B cell (primary cell): ENCODE data around the gene NEK6. TPM values are rescaled to one million over a fixed set of nuclear protein-coding genes. Genes with fewer than 3 reads are reported as not detected.

Source experiments
- ATAC-seq: fragments of 200-7000 bp; cut with Tn5 transposase; one replicate; pipeline ENCODE4 v1.10.0; 2021; ENCODE audit warnings: low read depth, mild to moderate bottlenecking, moderate number of reproducible peaks, moderate library complexity
- CTCF ChIA-PET: fragments of 350-600 bp; sonication (Branson Sonifier 250); formaldehyde crosslinking; loops from one replicate; lab custom pipeline; 2021; ENCODE audit warnings: antibody characterized with exemption, inconsistent platforms; lab: Charles Lee
- POLR2A ChIA-PET: fragments of 350-600 bp; sonication (Branson Sonifier 250); formaldehyde crosslinking; loops from one replicate; lab custom pipeline; 2021; ENCODE audit warnings: antibody characterized with exemption; lab: Charles Lee
- DNase-seq: peaks from one replicate; pipeline ENCODE4 v3.0.0; 2013
- H2AFZ ChIP-seq: 2 replicates; pipeline ENCODE4 v1.6.1; 2012; ENCODE audit warnings: mild to moderate bottlenecking, low read depth, low read length; ENCODE audit not compliant: insufficient read depth, poor library complexity, severe bottlenecking
- H3K27ac ChIP-seq, 2 donors: 1 replicate in 1 of 2; 2 replicates in 1 of 2; pipeline ENCODE4 v1.5.1; 2012 to 2013; ENCODE audit warnings: low read length in 2 of 2, mild to moderate bottlenecking in 2 of 2, moderate library complexity in 1 of 2
- H3K27me3 ChIP-seq, 4 experiments: fragments of 200-600 bp in 1 of 4; sonication (generic) in 1 of 4; replicated peaks in 1 of 4; 1 replicate in 2 of 4; 2 replicates in 2 of 4; pipeline versions ENCODE4 v1.6.1 to v1.7.0; 2013 to 2016; ENCODE audit warnings: low read length in 3 of 4, mild to moderate bottlenecking in 2 of 4, mixed read lengths in 1 of 4, moderate library complexity in 1 of 4; ENCODE audit not compliant: insufficient read depth in 4 of 4, control insufficient read depth in 3 of 4; ENCODE audit errors: control extremely low read depth in 1 of 4
- H3K36me3 ChIP-seq, 2 experiments: replicated peaks in 1 of 2; 1 replicate in 1 of 2; 2 replicates in 1 of 2; pipeline versions ENCODE4 v1.6.1 to v1.7.1; 2013; ENCODE audit warnings: low read length in 1 of 2; ENCODE audit not compliant: insufficient read depth in 2 of 2, control insufficient read depth in 1 of 2; ENCODE audit errors: control extremely low read depth in 1 of 2, extremely low read depth in 1 of 2
- H3K4me1 ChIP-seq, 2 donors: fragments of 200-600 bp in 1 of 2; sonication (generic) in 1 of 2; 1 replicate in 1 of 2; 2 replicates in 1 of 2; pipeline versions ENCODE4 v1.5.1 to v1.6.1; 2013 to 2017; ENCODE audit warnings: low read length in 2 of 2; ENCODE audit not compliant: control insufficient read depth in 2 of 2, insufficient read depth in 2 of 2
- H3K4me2 ChIP-seq: replicated peaks from 2 replicates; pipeline ENCODE3; 2012; ENCODE audit warnings: mild to moderate bottlenecking, low read depth, low read length; ENCODE audit not compliant: poor library complexity, severe bottlenecking
- H3K4me3 ChIP-seq, 5 experiments: fragments of 200-600 bp in 1 of 5; sonication (generic) in 1 of 5; 1 replicate in 3 of 5; 2 replicates in 2 of 5; pipeline versions ENCODE4 v1.5.1 to v1.7.0; 2011 to 2016; ENCODE audit warnings: low read length in 4 of 5, mild to moderate bottlenecking in 4 of 5, low read depth in 2 of 5, control low read depth in 1 of 5, moderate library complexity in 1 of 5; ENCODE audit not compliant: insufficient read depth in 1 of 5; ENCODE audit errors: control extremely low read depth in 1 of 5, extremely low read depth in 1 of 5
- H3K79me2 ChIP-seq: fragments of 200-600 bp; sonication (generic); one replicate; pipeline ENCODE4 v1.6.0; 2016; ENCODE audit warnings: low read length; ENCODE audit not compliant: control insufficient read depth, insufficient read depth
- H3K9ac ChIP-seq: fragments of 200-600 bp; sonication (generic); 2 replicates; pipeline ENCODE4 v1.6.1; 2017; ENCODE audit warnings: mild to moderate bottlenecking, low read length, moderate library complexity
- H3K9me3 ChIP-seq, 3 donors: one replicate each; pipeline versions ENCODE4 v1.6.1 to v1.7.1; 2013; ENCODE audit warnings: low read length in 2 of 3; ENCODE audit not compliant: control insufficient read depth in 2 of 3, insufficient read depth in 1 of 3; ENCODE audit errors: control extremely low read depth in 1 of 3
- H4K20me1 ChIP-seq: 2 replicates; pipeline ENCODE4 v1.6.0; 2012; ENCODE audit warnings: mild to moderate bottlenecking, low read length; ENCODE audit not compliant: insufficient read depth, control insufficient read depth, poor library complexity, severe bottlenecking
- H3K27ac Mint-ChIP-seq: one replicate; pipeline ENCODE4 v1.8.0; 2021; ENCODE audit warnings: mixed read lengths
- H3K27me3 Mint-ChIP-seq: one replicate; pipeline ENCODE4 v1.8.0; 2021; ENCODE audit warnings: mixed read lengths
- H3K4me1 Mint-ChIP-seq: one replicate; pipeline ENCODE4 v1.8.0; 2021; ENCODE audit warnings: mixed read lengths
- H3K4me3 Mint-ChIP-seq: one replicate; pipeline ENCODE4 v1.8.0; 2021; ENCODE audit warnings: mixed read lengths
- H3K9me3 Mint-ChIP-seq: one replicate; pipeline ENCODE4 v1.8.0; 2022; ENCODE audit warnings: mixed read lengths; ENCODE audit not compliant: insufficient read depth
- EZH2 ChIP-seq: IDR thresholded peaks from 2 replicates; pipeline ENCODE4 v1.6.1; 2012; ENCODE audit warnings: borderline replicate concordance, low read depth, mild to moderate bottlenecking, moderate library complexity, low read length; ENCODE audit not compliant: insufficient read depth, poor library complexity, severe bottlenecking
- WGBS: methylation state at CpG from one replicate; pipeline ENCODE4 v1.1.5; 2013; ENCODE audit warnings: missing lambda C conversion rate; ENCODE audit not compliant: insufficient coverage; 5-methylcytosine and 5-hydroxymethylcytosine counted together
- intact Hi-C: fragments of 100-400 bp; cut with micrococcal nuclease; formaldehyde crosslinking; loops from one replicate; pipeline ENCODE4 v1.10.0; 2022
- polyA plus RNA-seq: library from polyadenylated mRNA; depleted of rRNA; stranded (reverse); fragments of >200 nt; gene quantifications from 2 replicates; pipeline ENCODE4 v1.2.3, GENCODE V29; 2012
- total RNA-seq, 2 donors: library from RNA; stranded (reverse); fragments of 120-200 nt in 1 of 2; gene quantifications; 1 replicate in 1 of 2; 2 replicates in 1 of 2; pipeline versions ENCODE4 v1.2.3 to v1.2.4, GENCODE V29; 2013 to 2022
- TF ChIP-seq, protein P1 (sequence below): fragments of 200-600 bp; IDR thresholded peaks from one replicate; pipeline ENCODE4 v1.8.0; 2022; ENCODE audit warnings: antibody characterized with exemption, mild to moderate bottlenecking

NEK6 gene
- total and polyA plus RNA-seq, 2 donors (not counting 1 experiment from before 2014, with no cell fraction given) = 40.0 to 63.1 TPM

GRCh38 chr9:124267271-124267807 is 9.6 kb downstream of the NEK6 start:
- ATAC-seq = peak; percentile 54
- CTCF ChIA-PET = interaction anchor here (0.8 to 3.6 kb wide), 6 partner anchors 24 to 141 kb away, joined by 3 to 21 read pairs (median 4); no protein-coding TSS in a partner anchor
- peak overlapping the region; percentile 11 for H3K9ac ChIP-seq

DNA sequence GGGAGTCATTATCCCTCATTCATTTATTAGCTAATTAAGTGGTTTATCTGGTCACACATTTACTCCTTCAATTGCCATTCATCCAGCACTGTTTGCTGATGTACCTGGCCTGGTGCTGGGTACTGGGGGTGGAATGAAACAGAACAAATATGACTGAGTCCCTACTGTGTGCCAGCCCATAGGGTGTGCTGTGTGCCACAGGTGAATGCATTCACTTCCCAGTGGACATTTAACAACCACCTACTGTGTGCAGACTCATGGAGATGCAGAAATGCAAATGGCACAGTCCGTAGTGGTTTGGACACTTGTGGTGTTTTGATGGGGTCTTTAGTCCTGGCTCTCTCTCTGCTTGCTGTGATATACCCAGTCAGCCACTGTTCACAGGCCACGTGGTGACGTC is 10.5 kb downstream of the NEK6 start:
- peak overlapping the region; percentile 11 for H3K9ac ChIP-seq
- ChIA-PET POLR2A (interaction anchor here (0.6 to 0.8 kb wide), 2 partner anchors 51 to 1277 kb away, joined by 3 read pairs; no protein-coding TSS in a partner anchor), CTCF (interaction anchor here (0.8 to 1.1 kb wide), 3 partner anchors 70 to 142 kb away, joined by 3 to 5 read pairs (median 3); no protein-coding TSS in a partner anchor)
- peak overlapping the region; percentile 47 for H3K4me2 ChIP-seq
- intact Hi-C loops = no loop called here
- ATAC-seq (no peak), DNase-seq (no peak)
- no peak for TF ChIP-seq EZH2
- TF ChIP-seq, protein P1, sequence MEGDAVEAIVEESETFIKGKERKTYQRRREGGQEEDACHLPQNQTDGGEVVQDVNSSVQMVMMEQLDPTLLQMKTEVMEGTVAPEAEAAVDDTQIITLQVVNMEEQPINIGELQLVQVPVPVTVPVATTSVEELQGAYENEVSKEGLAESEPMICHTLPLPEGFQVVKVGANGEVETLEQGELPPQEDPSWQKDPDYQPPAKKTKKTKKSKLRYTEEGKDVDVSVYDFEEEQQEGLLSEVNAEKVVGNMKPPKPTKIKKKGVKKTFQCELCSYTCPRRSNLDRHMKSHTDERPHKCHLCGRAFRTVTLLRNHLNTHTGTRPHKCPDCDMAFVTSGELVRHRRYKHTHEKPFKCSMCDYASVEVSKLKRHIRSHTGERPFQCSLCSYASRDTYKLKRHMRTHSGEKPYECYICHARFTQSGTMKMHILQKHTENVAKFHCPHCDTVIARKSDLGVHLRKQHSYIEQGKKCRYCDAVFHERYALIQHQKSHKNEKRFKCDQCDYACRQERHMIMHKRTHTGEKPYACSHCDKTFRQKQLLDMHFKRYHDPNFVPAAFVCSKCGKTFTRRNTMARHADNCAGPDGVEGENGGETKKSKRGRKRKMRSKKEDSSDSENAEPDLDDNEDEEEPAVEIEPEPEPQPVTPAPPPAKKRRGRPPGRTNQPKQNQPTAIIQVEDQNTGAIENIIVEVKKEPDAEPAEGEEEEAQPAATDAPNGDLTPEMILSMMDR = no peak
- H3K79me2 ChIP-seq = peaks cover 82% of the 10 kb centered on the region
- H3K4me1 Mint-ChIP-seq = peaks cover 84% of the 10 kb centered on the region
- peaks cover 69 to 91% of the 10 kb centered on the region in 2 donors for H3K4me1 ChIP-seq
- no peaks in the 10 kb centered on the region for H3K27me3 ChIP-seq
- H3K4me3 ChIP-seq = no peak overlapping the region
- peak overlapping the region; percentile 73 for H3K27ac ChIP-seq
- H3K9me3 Mint-ChIP-seq = no peaks in the 10 kb centered on the region
- H3K27ac Mint-ChIP-seq = peak overlapping the region; percentile 59
- H3K27me3 Mint-ChIP-seq = no peaks in the 10 kb centered on the region
- H2AFZ ChIP-seq = no peak overlapping the region
- no peaks in the 10 kb centered on the region for H3K9me3 ChIP-seq
- H3K4me3 Mint-ChIP-seq = peak overlapping the region; percentile 74
- WGBS = 96% methylated on average over 3 of the region's 3 CpGs
- peaks cover 68% of the 10 kb centered on the region for H4K20me1 ChIP-seq
- H3K36me3 ChIP-seq = peaks cover 0 to 25% of the 10 kb centered on the region in 2 experiments

More at GRCh38 chr9:124267271-124267807, 9.6 kb downstream of the NEK6 start:
- Histone ChIP-seq H3K27me3 (no peaks in the 10 kb centered on the region), H3K9me3 (no peaks in the 10 kb centered on the region), H3K36me3 (peaks cover 0 to 22% of the 10 kb centered on the region in 2 experiments), H3K4me2 (peak overlapping the region; percentile 47), H3K4me1 (peaks cover 69 to 98% of the 10 kb centered on the region in 2 donors), H3K4me3 (no peak overlapping the region), H3K79me2 (peaks cover 82% of the 10 kb centered on the region), H4K20me1 (peaks cover 59% of the 10 kb centered on the region), H2AFZ (no peak overlapping the region), H3K27ac (peak overlapping the region; percentile 73)
- H3K27ac Mint-ChIP-seq = peak overlapping the region; percentile 91
- WGBS = 23% methylated on average over 8 of the region's 15 CpGs
- DNase-seq = peak; percentile 70
- H3K4me3 Mint-ChIP-seq = peak overlapping the region; percentile 74
- H3K9me3 Mint-ChIP-seq = no peaks in the 10 kb centered on the region
- H3K4me1 Mint-ChIP-seq = peaks cover 83% of the 10 kb centered on the region
- POLR2A ChIA-PET = interaction anchor here (0.6 to 1.6 kb wide), 6 partner anchors 19 to 1276 kb away, joined by 3 to 4 read pairs (median 3); no protein-coding TSS in a partner anchor
- H3K27me3 Mint-ChIP-seq = no peaks in the 10 kb centered on the region
- intact Hi-C loops = loop anchor here (1.0 to 2.0 kb wide), 2 partner anchors 19 to 57 kb away; no protein-coding TSS in a partner anchor
- no peak for TF ChIP-seq EZH2
- TF ChIP-seq, protein P1 = no peak
